ENCODE measurements around the gene ZNF709. TPM values are rescaled to one million over a fixed set of nuclear protein-coding genes. Genes with fewer than 3 reads are reported as not detected.
"Not testable (repeated sequence)": the region's sequence is repeated elsewhere in the genome, so short reads cannot be mapped to it uniquely, and the experiment has no call there.

ZNF709 gene
- total RNA-seq (2014; rRNA removed; shearing (Covaris generic)) = 2.1 and 3.2 TPM in 2 replicates

DNA sequence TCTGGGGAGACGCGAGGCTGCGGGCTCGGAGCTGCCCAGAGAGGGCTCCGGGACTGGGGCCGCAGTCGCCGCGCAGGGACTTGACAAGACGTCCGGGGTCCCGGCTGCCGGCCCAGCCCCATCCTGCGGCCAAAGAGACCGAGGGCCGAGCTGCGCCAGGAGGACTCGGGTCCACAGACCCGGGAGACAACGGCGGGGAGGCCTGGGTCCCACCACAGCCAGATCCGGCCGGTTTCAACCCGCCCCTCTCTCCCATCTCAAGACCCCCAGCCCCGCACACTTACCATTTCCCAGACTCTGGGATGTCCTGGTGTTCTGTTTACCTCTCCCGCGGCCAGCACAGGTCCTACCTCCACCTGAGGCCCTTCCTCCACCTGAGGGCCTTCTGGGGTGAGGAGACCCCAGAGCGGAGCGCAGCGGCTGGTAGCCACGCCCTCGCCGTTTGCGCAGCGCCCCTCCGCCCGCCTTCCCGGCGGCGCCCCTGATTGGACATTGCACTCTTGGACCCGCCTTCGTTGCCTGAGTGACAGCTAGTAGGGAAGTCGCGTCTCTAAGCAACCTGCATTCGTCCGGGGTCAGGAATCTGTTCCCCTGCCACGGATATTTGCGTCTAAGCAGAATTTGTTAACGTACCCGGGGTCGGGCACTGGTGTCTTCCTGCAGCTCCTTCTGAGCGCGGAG, at the start of gene ZNF709:
Gene ZNF709 (minus strand): TSS at position 446 of the 681 bp plus-strand sequence. CDS start 159 bp downstream, at position 287.
- peak; percentile 83 for DNase-seq (ENCODE audit: low read depth)

- peak; percentile 54 for DNase-seq (ENCODE audit: low read depth)
These were observed 42.6 kb upstream of the ZNF709 start for GRCh38 chr19:12527034-12527836.

DNA sequence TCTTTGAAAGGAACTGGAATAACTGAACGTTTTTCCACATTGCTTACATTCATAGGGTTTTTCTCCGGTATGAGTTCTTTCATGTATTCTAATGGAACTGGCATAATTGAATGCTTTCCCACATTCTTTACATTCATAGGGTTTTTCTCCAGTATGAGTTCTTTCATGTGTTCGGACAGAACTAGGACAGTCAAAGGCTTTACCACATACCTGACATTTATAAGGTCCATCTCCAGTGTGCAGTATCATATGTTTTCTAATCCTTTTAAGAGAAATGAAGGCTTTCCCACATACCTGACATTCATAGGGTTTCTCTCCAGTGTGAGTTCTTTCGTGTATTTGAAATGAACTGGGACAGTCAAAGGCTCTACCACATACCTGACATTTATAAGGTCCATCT, 41.9 kb upstream of the ZNF709 start:
- no peak for DNase-seq (ENCODE audit: low read depth)

DNA sequence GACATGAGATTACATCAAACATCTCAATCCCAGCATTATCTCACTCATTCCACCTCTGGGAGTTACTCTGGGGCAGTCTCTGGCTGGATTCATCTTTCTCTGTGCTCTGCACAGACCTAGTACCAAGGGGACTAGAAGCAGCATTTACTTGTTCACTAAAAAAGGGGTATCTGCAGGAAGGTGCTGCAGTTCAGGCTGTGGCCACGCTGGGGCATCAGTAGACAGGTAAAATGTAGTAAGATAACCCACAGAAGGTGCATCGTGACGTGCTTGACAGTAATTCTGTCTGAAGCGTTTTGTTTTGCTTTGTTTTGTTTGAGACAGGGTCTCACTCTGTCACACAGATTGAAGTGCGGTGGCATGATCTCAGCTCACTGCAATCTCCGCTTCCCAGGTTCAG, 37.4 kb upstream of the ZNF709 start:
- no peak for DNase-seq (ENCODE audit: low read depth)

DNA sequence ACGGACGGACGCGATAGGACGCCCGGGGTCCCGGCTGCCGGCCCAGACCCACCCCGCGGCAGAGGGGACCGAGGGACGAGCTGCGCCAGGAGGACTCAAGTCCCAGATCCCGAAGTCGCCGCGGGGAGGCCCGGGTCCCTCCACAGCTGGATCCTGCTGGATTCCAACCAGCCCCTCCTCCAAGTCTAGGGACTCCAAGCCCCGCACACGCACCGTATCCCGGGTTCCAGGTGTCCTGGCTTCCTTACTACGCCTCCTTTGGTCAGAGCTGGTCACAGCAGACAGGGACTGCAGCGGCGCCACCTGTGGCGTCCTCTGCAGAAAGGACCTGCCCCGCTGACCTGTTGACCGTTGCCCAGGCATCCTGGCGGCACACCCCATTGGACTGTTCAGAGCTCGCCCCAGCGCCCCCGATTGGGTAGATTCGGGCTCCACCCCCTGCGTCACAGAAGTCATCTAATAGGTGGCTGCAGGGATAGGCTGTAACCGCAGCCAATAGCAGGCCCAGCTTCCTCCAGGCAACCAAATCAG, 29.0 kb upstream of the ZNF709 start:
- no peak for DNase-seq (ENCODE audit: low read depth)

DNA sequence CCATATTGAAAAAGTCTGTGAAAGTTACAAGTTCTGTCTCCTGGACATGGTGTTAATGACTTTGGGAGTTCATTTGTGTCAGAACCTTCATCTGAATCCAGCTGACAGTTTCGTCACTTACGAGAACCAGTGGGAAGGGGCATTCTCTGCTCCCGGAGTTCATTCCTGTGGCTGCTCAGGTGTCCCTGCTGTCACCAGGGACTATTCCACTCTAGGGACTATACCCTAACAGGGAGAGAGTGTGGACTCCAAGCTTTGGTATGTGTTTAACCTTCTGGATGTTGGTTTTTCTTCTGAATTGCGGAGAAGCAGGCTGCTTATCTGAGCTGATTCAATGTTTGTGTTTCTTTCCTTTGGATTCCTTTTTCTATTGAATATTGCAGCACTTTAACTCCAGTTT, 12.4 kb upstream of the ZNF709 start:
- no peak for DNase-seq (ENCODE audit: low read depth)

GRCh38 chr19:12496480-12496879, 11.9 kb upstream of the ZNF709 start:
- no peak for DNase-seq (ENCODE audit: low read depth)

- DNase-seq (ENCODE audit: low read depth) = peak; percentile 95
These were observed 10.6 kb upstream of the ZNF709 start for GRCh38 chr19:12495002-12495802.

- no peak for DNase-seq (ENCODE audit: low read depth)
These were observed 9.7 kb upstream of the ZNF709 start for GRCh38 chr19:12494260-12494860.

DNA sequence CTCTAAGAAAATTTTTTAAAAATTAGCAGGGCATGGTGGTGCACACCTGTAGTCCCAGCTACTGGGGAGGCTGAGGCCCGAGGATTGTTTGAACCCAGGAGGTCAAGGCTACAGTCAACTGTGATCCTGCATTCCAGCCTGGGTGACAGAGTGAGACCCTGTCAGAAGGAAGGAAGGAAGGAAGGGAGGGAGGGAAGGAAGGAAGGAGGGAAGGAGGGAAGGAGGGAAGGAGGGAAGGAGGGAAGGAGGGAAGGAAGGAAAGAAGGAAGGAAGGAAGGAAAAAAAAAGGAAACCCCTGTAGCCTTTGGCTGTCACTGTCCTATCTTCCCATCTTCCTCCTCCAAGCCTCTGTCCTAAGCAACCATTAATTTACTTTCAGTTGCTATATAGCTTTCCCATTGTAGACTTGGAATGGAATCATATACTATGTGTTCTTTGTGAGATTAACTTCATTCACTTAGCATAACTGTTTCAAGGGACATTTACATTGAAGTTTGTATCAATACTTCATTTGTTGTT, 1.7 kb upstream of the ZNF709 start:
- not testable (repeated sequence) for DNase-seq (ENCODE audit: low read depth)

DNA sequence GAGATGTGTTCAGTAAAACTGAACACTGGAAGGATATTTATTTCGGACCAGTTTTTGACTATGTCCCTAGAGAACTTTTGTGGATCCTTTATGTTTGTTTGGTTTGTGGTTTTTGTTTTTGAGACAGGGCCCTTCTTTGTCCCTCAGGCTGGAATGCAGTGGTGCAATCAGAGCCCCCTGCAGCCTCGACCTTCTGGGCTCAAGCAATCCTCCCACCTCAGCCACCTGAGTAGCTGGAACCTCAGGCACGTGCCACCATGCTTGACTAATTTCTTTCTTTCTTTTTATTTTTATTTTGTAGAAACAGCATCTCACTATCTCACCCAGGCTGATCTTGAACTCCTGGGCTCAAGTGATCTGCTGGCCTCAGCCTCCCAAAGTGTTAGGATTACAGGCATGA, 955 bp upstream of the ZNF709 start:
- peak; percentile 13 for DNase-seq (ENCODE audit: low read depth)

- DNase-seq (ENCODE audit: low read depth) = no peak
These were observed 418 bp upstream of the ZNF709 start for GRCh38 chr19:12485052-12485416.

- peak; percentile 15 for DNase-seq (ENCODE audit: low read depth)
These were observed 625 bp downstream of the ZNF709 start for GRCh38 chr19:12484011-12484370.

GRCh38 chr19:12482509-12482886, 2.1 kb downstream of the ZNF709 start:
- peak; percentile 32 for DNase-seq (ENCODE audit: low read depth)

DNA sequence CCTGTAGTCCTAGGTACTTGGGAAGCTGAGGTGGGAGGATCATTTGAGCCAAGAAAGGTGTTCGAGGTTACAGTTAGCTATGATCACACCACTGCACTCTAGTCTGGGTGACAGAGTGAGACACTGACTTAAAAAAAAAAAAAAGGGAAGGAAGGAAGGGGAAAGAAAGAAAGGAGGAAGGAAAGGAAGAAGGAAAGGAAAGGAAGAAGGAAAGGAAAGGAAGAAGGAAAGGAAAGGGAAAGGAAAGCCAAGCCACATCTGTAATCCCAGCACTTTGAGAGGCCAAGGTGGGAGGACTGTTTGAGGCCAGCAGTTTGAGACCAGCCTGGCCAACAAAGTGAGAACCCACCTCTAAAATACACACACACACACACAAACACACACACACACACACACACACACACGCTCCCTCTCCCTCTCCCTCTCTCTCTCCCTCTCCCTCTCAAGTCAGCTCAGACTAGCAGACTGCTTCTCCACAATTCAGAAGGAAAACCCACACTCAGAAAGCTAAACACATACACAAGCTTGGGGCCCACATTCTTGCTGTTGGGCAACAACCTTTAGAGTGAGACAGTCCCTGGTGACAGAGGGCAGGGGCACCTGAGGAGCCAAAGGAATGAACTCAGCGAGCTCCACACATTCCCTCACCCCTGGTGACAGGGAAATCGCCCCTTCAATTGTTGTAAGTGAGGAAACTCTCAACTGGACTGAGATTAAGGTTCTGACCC, 2.7 kb downstream of the ZNF709 start:
- DNase-seq (ENCODE audit: low read depth) = no peak

DNA sequence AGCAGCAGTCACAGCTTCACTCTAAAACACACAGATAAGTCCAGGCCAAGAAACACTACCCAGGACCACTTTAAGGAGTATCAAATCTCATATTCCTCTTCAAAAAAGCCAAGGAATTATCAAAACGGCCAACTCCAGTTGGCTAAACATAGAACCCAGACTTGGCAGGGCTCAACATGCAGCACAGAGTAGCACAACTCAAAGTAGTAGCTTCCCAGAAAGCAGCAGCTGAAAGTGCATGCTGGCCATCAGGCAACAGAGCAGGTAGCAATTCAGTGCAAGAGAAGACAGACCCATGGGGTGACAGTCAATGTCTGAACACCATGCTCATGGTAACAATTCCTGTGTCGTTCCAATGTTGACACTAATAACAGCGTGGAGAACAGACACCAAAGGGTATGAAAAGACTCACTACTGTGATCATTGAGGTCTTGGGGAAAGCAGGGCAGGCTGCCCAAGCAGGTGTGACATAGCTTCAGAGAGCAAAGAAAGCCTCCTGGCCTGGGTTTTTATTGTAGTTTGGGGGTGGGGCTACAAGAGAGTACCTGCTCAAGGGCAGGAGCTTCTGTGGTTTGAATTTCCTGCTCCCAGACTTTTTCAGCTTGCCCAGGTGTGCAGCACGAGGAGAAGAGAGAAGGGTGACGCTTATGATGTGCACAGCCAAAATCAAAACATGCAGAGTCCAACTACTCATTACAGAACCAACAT, 6.2 kb downstream of the ZNF709 start:
- no peak for DNase-seq (ENCODE audit: low read depth)

DNA sequence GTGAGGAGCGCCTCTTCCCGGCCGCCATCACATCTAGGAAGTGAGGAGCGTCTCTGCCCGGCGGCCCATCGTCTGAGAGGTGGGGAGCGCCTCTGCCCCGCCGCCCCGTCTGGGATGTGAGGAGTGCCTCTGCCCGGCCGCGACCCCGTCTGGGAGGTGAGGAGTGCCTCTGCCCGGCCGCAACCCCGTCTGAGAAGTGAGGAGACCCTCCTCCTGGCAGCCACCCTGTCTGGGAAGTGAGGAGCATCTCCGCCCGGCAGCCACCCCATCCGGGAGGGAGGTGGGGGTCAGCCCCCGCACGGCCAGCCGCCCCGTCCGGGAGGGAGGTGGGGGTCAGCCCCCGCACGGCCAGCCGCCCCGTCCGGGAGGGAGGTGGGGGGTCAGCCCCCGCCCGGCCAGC, 17.0 kb downstream of the ZNF709 start:
- DNase-seq (ENCODE audit: low read depth) = not testable (repeated sequence)

GRCh38 chr19:12465211-12465610, 19.4 kb downstream of the ZNF709 start:
- no peak for DNase-seq (ENCODE audit: low read depth)

- DNase-seq (ENCODE audit: low read depth) = no peak
These were observed 19.8 kb downstream of the ZNF709 start for GRCh38 chr19:12464769-12465168.

- not testable (repeated sequence) for DNase-seq (ENCODE audit: low read depth)
These were observed 20.5 kb downstream of the ZNF709 start for GRCh38 chr19:12464139-12464538.

Measured in M059J (cell line).